ENCODE measurements around the gene PRPF18.

PRPF18 gene

GRCh38 chr10:13669182-13669855, 82.6 kb downstream of the PRPF18 start:
- DNase-seq (ENCODE audit: low spot score): peak; percentile 32

- DNase-seq (ENCODE audit: low spot score): no peak
These were observed 83.1 kb downstream of the PRPF18 start for GRCh38 chr10:13669901-13670300.

GRCh38 chr10:13670311-13670710, 83.5 kb downstream of the PRPF18 start:
- no peak for DNase-seq (ENCODE audit: low spot score)

- no peak for DNase-seq (ENCODE audit: low spot score)
These were observed 85.1 kb downstream of the PRPF18 start for GRCh38 chr10:13671904-13672303.

GRCh38 chr10:13672548-13672947, 85.8 kb downstream of the PRPF18 start:
- DNase-seq (ENCODE audit: low spot score): no peak

- no peak for DNase-seq (ENCODE audit: low spot score)
These were observed 86.4 kb downstream of the PRPF18 start for GRCh38 chr10:13673156-13673555.

GRCh38 chr10:13674645-13675588, 88.2 kb downstream of the PRPF18 start:
- no peak for DNase-seq (ENCODE audit: low spot score)

GRCh38 chr10:13678101-13678843, 91.5 kb downstream of the PRPF18 start:
- DNase-seq (ENCODE audit: low spot score): no peak
